ENCODE results near the gene KCTD14. TPM values are rescaled to one million over a fixed set of nuclear protein-coding genes. Genes with fewer than 3 reads are reported as not detected.

KCTD14 gene
- total RNA-seq, 1 experiment from 2014 or later, result 12.5 TPM

DNA sequence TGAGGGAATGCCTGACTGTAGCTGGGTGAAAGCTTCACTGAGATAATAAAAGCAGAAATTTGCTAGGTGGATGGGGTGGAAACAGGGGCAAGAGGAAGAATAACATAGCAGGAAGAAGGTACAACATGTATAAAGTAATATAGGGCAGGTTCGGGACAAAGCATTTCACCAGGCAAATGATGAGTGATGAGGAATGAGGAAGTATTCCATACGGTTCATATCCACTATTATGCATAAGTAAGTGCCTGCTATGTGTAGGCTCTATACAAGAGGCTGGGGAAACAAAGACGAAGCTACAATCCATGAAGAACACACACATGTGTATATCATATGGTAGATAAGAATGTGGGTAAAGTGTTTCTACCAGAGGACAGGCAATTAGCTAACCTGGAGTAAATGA lies 48.6 kb upstream of the KCTD14 start:
- H3K9ac ChIP-seq (ENCODE audit: extremely low read depth, insufficient read length, low read length), result no peak overlapping the region
- H4K5ac ChIP-seq (ENCODE audit: insufficient read length, low read depth, low read length), result no peak overlapping the region
- no peak overlapping the region for H3K18ac ChIP-seq (ENCODE audit: insufficient read length, low read depth, low read length)
- no peak overlapping the region for H2BK12ac ChIP-seq (ENCODE audit: insufficient read length, low read depth, low read length)
- no peak overlapping the region for H3K27ac ChIP-seq (ENCODE audit: insufficient read length, low read depth, low read length)
- no peak overlapping the region for H2BK20ac ChIP-seq (ENCODE audit: low read depth, low read length, poor library complexity, severe bottlenecking)
- no peak overlapping the region for H3K4ac ChIP-seq (ENCODE audit: low read depth, low read length)
- H2AK5ac ChIP-seq (ENCODE audit: insufficient read length, low read length), result no peak overlapping the region
- Mint-ChIP-seq H3K4me3 (no peak overlapping the region), H3K4me1 (peaks cover 0 to 3% of the 10 kb centered on the region in 2 experiments; a peak in 2 of 4 replicates), H3K27ac (no peak overlapping the region), H3K36me3 (ENCODE audit: insufficient read depth in 1 of 3, low read depth in 3 of 3) (peaks cover 21 to 50% (median 49%) of the 10 kb centered on the region in 3 experiments; a peak in 6 of 7 replicates), H3K9me3 (no peaks in the 10 kb centered on the region), H3K27me3 (ENCODE audit: low read depth) (no peaks in the 10 kb centered on the region)
- no peak overlapping the region for H3K14ac ChIP-seq (ENCODE audit: insufficient read depth, low read length)
- TF ChIP-seq, protein P1, sequence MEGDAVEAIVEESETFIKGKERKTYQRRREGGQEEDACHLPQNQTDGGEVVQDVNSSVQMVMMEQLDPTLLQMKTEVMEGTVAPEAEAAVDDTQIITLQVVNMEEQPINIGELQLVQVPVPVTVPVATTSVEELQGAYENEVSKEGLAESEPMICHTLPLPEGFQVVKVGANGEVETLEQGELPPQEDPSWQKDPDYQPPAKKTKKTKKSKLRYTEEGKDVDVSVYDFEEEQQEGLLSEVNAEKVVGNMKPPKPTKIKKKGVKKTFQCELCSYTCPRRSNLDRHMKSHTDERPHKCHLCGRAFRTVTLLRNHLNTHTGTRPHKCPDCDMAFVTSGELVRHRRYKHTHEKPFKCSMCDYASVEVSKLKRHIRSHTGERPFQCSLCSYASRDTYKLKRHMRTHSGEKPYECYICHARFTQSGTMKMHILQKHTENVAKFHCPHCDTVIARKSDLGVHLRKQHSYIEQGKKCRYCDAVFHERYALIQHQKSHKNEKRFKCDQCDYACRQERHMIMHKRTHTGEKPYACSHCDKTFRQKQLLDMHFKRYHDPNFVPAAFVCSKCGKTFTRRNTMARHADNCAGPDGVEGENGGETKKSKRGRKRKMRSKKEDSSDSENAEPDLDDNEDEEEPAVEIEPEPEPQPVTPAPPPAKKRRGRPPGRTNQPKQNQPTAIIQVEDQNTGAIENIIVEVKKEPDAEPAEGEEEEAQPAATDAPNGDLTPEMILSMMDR (conservative IDR thresholded peaks at IDR 0.05), result no peak
- H3K79me1 ChIP-seq (ENCODE audit: insufficient read depth, low read depth, low read length, poor library complexity, severe bottlenecking), result no peaks in the 10 kb centered on the region
- H3K23ac ChIP-seq (ENCODE audit: insufficient read length, low read depth, low read length), result no peak overlapping the region
- no peaks in the 10 kb centered on the region for H3K9me3 ChIP-seq (ENCODE audit: control insufficient read depth, low read depth, low read length)
- no peak overlapping the region for H2BK120ac ChIP-seq (ENCODE audit: low read depth, low read length, poor library complexity, severe bottlenecking)
- H3T11ph ChIP-seq (ENCODE audit: low read length), result no peak overlapping the region
- no peaks in the 10 kb centered on the region for H3K27me3 ChIP-seq (ENCODE audit: insufficient read depth, low read length)
- no peak overlapping the region for H2BK5ac ChIP-seq (ENCODE audit: insufficient read length, low read length)
- H3K4me1 ChIP-seq (ENCODE audit: insufficient read depth, low read length), result no peaks in the 10 kb centered on the region
- no peak overlapping the region for H2BK15ac ChIP-seq (ENCODE audit: low read depth, low read length)
- no peak for DNase-seq
- H3K56ac ChIP-seq (ENCODE audit: insufficient read length, low read depth, low read length), result no peak overlapping the region
- no peaks in the 10 kb centered on the region for H3K23me2 ChIP-seq (ENCODE audit: insufficient read length, low read depth, low read length, poor library complexity, severe bottlenecking)
- H4K20me1 ChIP-seq (ENCODE audit: control insufficient read depth, insufficient read depth, insufficient read length), result no peaks in the 10 kb centered on the region
- WGBS (ENCODE audit: extremely low coverage, insufficient read length, low lambda C conversion rate), result no CpG with 5 or more reads among the region's 3 CpGs
- H2AFZ ChIP-seq (ENCODE audit: low read length), result no peak overlapping the region
- H4K8ac ChIP-seq (replicated peaks; ENCODE audit: insufficient read length, low read depth, low read length), result no peak overlapping the region
- H3K79me2 ChIP-seq (ENCODE audit: insufficient read depth, low read length), result peaks cover 8% of the 10 kb centered on the region; the same call in 1 of the 2 replicates
- no peak overlapping the region for H3K4me2 ChIP-seq (ENCODE audit: insufficient read depth, insufficient read length, low read length)
- no peak overlapping the region for H4K91ac ChIP-seq (ENCODE audit: insufficient read length, low read depth, low read length)
